Body of pancreas (tissue), 4 donors: ENCODE measurements around the gene RTL1.

Source experiments
- POLR2A ChIP-seq, 3 donors: fragments of 450-650 bp; IDR thresholded peaks; one replicate each; pipeline ENCODE4 v1.6.1; 2016; ENCODE audit warnings: antibody characterized with exemption in 3 of 3, mild to moderate bottlenecking in 2 of 3
- TF ChIP-seq, protein P1 (sequence below), 7 experiments: fragments of 450-650 bp in 4 of 7; fragments of 200-600 bp in 3 of 7; sonication (generic) in 3 of 7; IDR thresholded peaks; one replicate each; pipeline ENCODE4 v1.5.1; 2016 to 2019; ENCODE audit warnings: antibody characterized with exemption in 7 of 7

DNA sequence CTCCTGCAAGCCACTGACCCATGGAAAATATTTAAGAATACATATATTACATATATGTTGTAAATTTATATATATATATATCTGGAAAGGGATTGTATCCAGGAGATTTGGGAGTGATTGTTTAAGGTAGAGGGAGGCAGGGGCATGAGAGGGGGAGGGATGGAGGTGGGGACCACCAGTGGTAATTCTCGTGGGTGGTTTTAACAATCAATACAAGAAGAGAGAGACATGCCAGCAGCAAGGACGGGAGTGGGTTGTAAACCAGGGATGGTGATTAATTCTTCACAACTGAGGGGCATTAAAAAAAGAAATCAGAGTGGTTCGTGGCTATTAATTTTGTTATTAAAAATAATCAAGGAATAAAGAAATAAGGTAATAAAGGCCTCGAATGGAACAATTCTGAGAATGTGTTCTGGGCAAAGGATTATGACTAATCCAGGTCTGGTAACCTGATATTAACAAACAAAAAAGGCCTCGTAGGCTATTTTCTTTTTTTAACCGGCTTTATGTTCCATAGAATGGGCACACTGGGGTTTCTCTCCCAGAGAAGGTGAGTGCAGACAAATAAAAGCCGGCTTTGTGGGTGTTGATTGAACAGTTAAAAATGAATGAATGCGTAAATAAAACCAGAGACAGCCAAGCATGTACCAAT, 8.3 kb upstream of the RTL1 start:
- TF ChIP-seq, protein P1, sequence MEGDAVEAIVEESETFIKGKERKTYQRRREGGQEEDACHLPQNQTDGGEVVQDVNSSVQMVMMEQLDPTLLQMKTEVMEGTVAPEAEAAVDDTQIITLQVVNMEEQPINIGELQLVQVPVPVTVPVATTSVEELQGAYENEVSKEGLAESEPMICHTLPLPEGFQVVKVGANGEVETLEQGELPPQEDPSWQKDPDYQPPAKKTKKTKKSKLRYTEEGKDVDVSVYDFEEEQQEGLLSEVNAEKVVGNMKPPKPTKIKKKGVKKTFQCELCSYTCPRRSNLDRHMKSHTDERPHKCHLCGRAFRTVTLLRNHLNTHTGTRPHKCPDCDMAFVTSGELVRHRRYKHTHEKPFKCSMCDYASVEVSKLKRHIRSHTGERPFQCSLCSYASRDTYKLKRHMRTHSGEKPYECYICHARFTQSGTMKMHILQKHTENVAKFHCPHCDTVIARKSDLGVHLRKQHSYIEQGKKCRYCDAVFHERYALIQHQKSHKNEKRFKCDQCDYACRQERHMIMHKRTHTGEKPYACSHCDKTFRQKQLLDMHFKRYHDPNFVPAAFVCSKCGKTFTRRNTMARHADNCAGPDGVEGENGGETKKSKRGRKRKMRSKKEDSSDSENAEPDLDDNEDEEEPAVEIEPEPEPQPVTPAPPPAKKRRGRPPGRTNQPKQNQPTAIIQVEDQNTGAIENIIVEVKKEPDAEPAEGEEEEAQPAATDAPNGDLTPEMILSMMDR (IDR thresholded peaks at IDR 0.05): no peak
- no peak for TF ChIP-seq POLR2A (IDR thresholded peaks at IDR 0.05)
